Kidney (tissue), 14 donors: ENCODE data around the gene FMO4. TPM values are rescaled to one million over a fixed set of nuclear protein-coding genes. Genes with fewer than 3 reads are reported as not detected.
"Not testable (repeated sequence)": the region's sequence is repeated elsewhere in the genome, so short reads cannot be mapped to it uniquely, and the experiment has no call there.

Source experiments
- DNase-seq, 5 donors: peaks; one replicate each; pipeline ENCODE4 v3.0.0-alpha.2; 2013 to 2020
- FAIRE-seq: peaks from 2 replicates; lab custom pipeline; 2012; peaks lifted over from hg19 to GRCh38; lab: Jason Lieb, UNC
- H3K27ac ChIP-seq, 2 donors: one replicate each; pipeline ENCODE4 v1.7.0; 2013; ENCODE audit warnings: low read depth in 2 of 2, low read length in 2 of 2, inconsistent platforms in 1 of 2
- H3K27me3 ChIP-seq: one replicate; pipeline ENCODE4 v1.7.1; 2013; ENCODE audit warnings: low read length, inconsistent platforms; ENCODE audit not compliant: control insufficient read depth, insufficient read depth
- H3K36me3 ChIP-seq, 3 donors: one replicate each; pipeline versions ENCODE4 v1.7.0 to v1.7.1; 2013; ENCODE audit warnings: low read length in 3 of 3, control low read depth in 1 of 3, inconsistent platforms in 1 of 3; ENCODE audit not compliant: insufficient read depth in 3 of 3, control insufficient read depth in 2 of 3
- H3K4me1 ChIP-seq, 3 donors: one replicate each; pipeline versions ENCODE4 v1.7.0 to v1.7.1; 2013; ENCODE audit warnings: low read length in 3 of 3, inconsistent platforms in 1 of 3, low read depth in 1 of 3; ENCODE audit not compliant: control insufficient read depth in 2 of 3, insufficient read depth in 2 of 3
- H3K4me3 ChIP-seq, 3 donors: one replicate each; pipeline versions ENCODE4 v1.7.0 to v1.8.1; 2013; ENCODE audit warnings: low read length in 3 of 3, control low read depth in 1 of 3, inconsistent platforms in 1 of 3
- H3K9ac ChIP-seq, 3 donors: one replicate each; pipeline versions ENCODE4 v1.7.0 to v1.7.1; 2013; ENCODE audit warnings: low read length in 3 of 3, control low read depth in 1 of 3, inconsistent platforms in 1 of 3
- H3K9me3 ChIP-seq, 3 donors: one replicate each; pipeline versions ENCODE4 v1.7.0 to v1.7.1; 2013; ENCODE audit warnings: low read length in 3 of 3, control low read depth in 1 of 3, inconsistent platforms in 1 of 3; ENCODE audit not compliant: control insufficient read depth in 2 of 3, insufficient read depth in 1 of 3
- intact Hi-C: fragments of 100-400 bp; cut with DNase I; formaldehyde crosslinking; loops from one replicate; pipeline ENCODE4 v1.11.1; 2022
- polyA plus RNA-seq: library from polyadenylated mRNA; stranded (reverse); fragments of 350-450 nt; fragmentation: Illumina TruSeq; extraction: RNeasy Lipid Tissue Mini Kit (QIAGEN cat#74804); gene quantifications from one replicate; pipeline ENCODE4 v1.2.3, GENCODE V29; 2014; ENCODE audit warnings: low read depth, low replicate concordance; ENCODE audit not compliant: insufficient read depth
- total RNA-seq: library from RNA; stranded (reverse); fragmentation: NEBNext Ultra II Directional; extraction: Animal tissue kit (Norgen Biotek cat#: 25700); gene quantifications from one replicate; pipeline ENCODE4 v1.2.1, GENCODE V29; 2021
- TF ChIP-seq, protein P1 (sequence below): IDR thresholded peaks from 3 replicates; pipeline ENCODE4 v1.5.1; 2012; ENCODE audit warnings: mild to moderate bottlenecking, moderate library complexity, borderline replicate concordance; ENCODE audit not compliant: insufficient read depth; ENCODE audit errors: extremely low read depth
- donor health status: control.
- donor health status: control.
- donor health status: control.
- donor health status: control.
- donor health status: control.
- donor health status: DM: yes; HTN: yes; CAD: no.
- donor health status: Normal renal cell carcinoma (clear cell type).

Gene FMO4
- total and polyA plus RNA-seq, 2 donors from 2014 or later = 10.6 to 25.8 TPM

- TF ChIP-seq, protein P1, sequence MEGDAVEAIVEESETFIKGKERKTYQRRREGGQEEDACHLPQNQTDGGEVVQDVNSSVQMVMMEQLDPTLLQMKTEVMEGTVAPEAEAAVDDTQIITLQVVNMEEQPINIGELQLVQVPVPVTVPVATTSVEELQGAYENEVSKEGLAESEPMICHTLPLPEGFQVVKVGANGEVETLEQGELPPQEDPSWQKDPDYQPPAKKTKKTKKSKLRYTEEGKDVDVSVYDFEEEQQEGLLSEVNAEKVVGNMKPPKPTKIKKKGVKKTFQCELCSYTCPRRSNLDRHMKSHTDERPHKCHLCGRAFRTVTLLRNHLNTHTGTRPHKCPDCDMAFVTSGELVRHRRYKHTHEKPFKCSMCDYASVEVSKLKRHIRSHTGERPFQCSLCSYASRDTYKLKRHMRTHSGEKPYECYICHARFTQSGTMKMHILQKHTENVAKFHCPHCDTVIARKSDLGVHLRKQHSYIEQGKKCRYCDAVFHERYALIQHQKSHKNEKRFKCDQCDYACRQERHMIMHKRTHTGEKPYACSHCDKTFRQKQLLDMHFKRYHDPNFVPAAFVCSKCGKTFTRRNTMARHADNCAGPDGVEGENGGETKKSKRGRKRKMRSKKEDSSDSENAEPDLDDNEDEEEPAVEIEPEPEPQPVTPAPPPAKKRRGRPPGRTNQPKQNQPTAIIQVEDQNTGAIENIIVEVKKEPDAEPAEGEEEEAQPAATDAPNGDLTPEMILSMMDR = no peak
- DNase-seq (no peak), FAIRE-seq (no peak)
- H3K9me3 ChIP-seq = no peaks in the 10 kb centered on the region
- H3K27me3 ChIP-seq = no peaks in the 10 kb centered on the region
- no peak overlapping the region for H3K9ac ChIP-seq
- H3K4me3 ChIP-seq = no peak overlapping the region
- H3K4me1 ChIP-seq = no peaks in the 10 kb centered on the region
- H3K27ac ChIP-seq = no peak overlapping the region
- intact Hi-C loops = no loop called here
- no peaks in the 10 kb centered on the region for H3K36me3 ChIP-seq
Measured at GRCh38 chr1:171372418-171373084, 58.6 kb downstream of the FMO4 start.

DNA sequence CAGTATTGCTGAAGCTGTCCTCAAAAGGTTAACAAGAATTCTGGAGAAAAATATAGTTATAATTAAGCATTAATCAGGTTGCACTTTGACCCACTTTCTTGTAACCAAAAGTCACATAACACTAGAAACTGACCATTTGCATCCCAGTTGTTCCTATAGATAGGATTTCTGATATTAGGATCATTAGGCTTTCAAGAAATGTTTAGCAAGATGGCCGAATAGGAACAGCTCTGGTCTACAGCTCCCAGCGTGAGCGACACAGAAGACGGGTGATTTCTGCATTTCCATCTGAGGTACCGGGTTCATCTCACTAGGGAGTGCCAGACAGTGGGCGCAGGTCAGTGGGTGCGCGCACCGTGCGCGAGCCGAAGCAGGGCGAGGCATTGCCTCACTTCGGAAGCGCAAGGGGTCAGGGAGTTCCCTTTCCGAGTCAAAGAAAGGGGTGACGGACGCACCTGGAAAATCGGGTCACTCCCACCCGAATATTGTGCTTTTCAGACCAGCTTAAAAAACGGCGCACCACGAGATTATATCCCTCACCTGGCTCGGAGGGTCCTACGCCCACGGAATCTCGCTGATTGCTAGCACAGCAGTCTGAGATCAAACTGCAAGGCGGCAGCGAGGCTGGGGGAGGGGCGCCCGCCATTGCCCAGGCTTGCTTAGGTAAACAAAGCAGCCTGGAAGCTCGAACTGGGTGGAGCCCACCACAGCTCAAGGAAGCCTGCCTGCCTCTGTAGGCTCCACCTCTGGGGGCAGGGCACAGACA lies 59.6 kb downstream of the FMO4 start:
- H3K9ac ChIP-seq, H3K4me3 ChIP-seq, FAIRE-seq, DNase-seq, H3K36me3 ChIP-seq, H3K27me3 ChIP-seq, intact Hi-C loops, H3K4me1 ChIP-seq, H3K27ac ChIP-seq, H3K9me3 ChIP-seq: not testable (repeated sequence)

DNA sequence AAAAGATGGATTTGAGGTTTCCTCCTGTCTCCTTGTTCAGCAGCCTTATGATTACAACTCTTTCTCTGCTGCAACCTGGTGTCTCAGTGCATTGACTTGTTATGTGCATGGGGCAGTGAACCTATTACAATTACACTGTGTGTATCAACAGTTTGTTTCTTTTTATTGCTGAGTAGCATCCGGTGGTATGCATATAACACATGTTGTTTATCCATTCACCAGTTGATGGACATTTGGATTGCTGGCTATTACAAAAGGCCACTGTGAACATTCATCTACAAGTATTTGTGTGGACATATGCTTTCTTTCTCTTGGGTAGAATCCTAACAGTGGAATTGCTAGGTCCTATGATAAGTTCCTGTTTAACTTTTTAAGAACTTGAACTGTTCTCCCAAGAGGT lies 65.9 kb downstream of the FMO4 start:
- no peaks in the 10 kb centered on the region for H3K27me3 ChIP-seq
- DNase-seq (no peak), FAIRE-seq (no peak)
- H3K27ac ChIP-seq = no peak overlapping the region
- intact Hi-C loops = no loop called here
- H3K9me3 ChIP-seq = no peaks in the 10 kb centered on the region
- H3K4me1 ChIP-seq = no peaks in the 10 kb centered on the region
- H3K4me3 ChIP-seq = no peak overlapping the region
- H3K9ac ChIP-seq = no peak overlapping the region
- H3K36me3 ChIP-seq = no peaks in the 10 kb centered on the region
- TF ChIP-seq, protein P1 = no peak

DNA sequence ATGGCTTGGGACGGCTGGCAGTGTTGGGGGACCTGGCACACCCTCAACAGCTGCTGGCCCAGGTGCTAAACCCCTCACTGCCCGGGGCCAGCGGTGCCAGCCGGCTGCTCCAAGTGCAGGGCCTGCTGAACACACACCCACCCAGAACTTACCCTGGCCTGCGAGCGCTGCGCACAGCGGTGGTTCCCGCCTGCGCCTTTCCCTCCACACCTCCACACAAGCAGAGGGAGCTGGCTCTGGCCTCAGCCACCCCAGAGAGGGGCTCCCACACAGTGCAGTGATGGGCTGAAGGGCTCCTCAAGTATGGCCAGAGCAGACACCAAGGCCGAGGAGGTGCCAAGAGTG lies 67.9 kb downstream of the FMO4 start:
- Histone ChIP-seq H3K36me3 (no peaks in the 10 kb centered on the region), H3K9ac (no peak overlapping the region), H3K27me3 (no peaks in the 10 kb centered on the region), H3K4me3 (no peak overlapping the region), H3K27ac (no peak overlapping the region), H3K9me3 (no peaks in the 10 kb centered on the region), H3K4me1 (no peaks in the 10 kb centered on the region)
- no peak for FAIRE-seq
- intact Hi-C loops = no loop called here
- no peak for DNase-seq
- TF ChIP-seq, protein P1 = no peak
